22Rv1 (cell line): ENCODE results near the gene GRIA1.

Experiments used
- CTCF ChIP-seq: fragments of 450-650 bp; IDR thresholded peaks from 2 replicates; pipeline ENCODE4 v1.5.1; 2017; ENCODE audit warnings: mild to moderate bottlenecking
- ZFX ChIP-seq: fragments of 450-650 bp; IDR thresholded peaks from 2 replicates; pipeline ENCODE4 v1.6.1; 2017; ENCODE audit warnings: antibody characterized with exemption, borderline replicate concordance

GRCh38 chr5:153523211-153523610 lies 32.7 kb downstream of the GRIA1 start:
- TF ChIP-seq CTCF = no peak
- no peak for TF ChIP-seq ZFX
